Gastroesophageal sphincter (tissue), 3 donors: Measurements from ENCODE around the gene PYGM.

Source experiments
- CTCF ChIP-seq, 4 experiments: fragments of 200-600 bp in 2 of 4; fragments of 450-650 bp in 2 of 4; sonication (generic) in 1 of 4; IDR thresholded peaks; one replicate each; pipeline ENCODE4 v1.5.1; 2017 to 2019; ENCODE audit warnings: antibody characterized with exemption in 4 of 4, mild to moderate bottlenecking in 2 of 4, moderate library complexity in 2 of 4
- POLR2A ChIP-seq, 2 donors: fragments of 450-650 bp; IDR thresholded peaks; one replicate each; pipeline ENCODE4 v1.6.1; 2017; ENCODE audit warnings: antibody characterized with exemption in 2 of 2, mild to moderate bottlenecking in 2 of 2, moderate library complexity in 1 of 2
- POLR2AphosphoS5 ChIP-seq: sonication (generic); formaldehyde crosslinking; IDR thresholded peaks from one replicate; pipeline ENCODE4 v1.6.1; 2017; ENCODE audit warnings: antibody characterized with exemption

GRCh38 chr11:64776425-64776824, 16.7 kb upstream of the PYGM start:
- TF ChIP-seq CTCF (IDR thresholded peaks at IDR 0.05) (no peak), POLR2AphosphoS5 (no peak), POLR2A (IDR thresholded peaks at IDR 0.05) (no peak)
